Activated T-helper 2 cell treated with anti-CD3 and anti-CD28 coated beads, Interferon-gamma antibody, Interleukin-2, Interleukin-4, amounts not matched to agents 10 μg/mL and 5 μg/mL and 100 μg/mL, durations not matched to agents 14 hours and 24 hours and 36 hours (primary cell): Measurements from ENCODE around the gene UGCG. TPM values are rescaled to one million over a fixed set of nuclear protein-coding genes. Genes with fewer than 3 reads are reported as not detected.

Experiments used
- DNase-seq: peaks from one replicate; pipeline ENCODE4 v3.0.0; 2021; ENCODE audit warnings: low spot score
- H3K27ac Mint-ChIP-seq: one replicate; pipeline ENCODE4 v1.8.0; 2021; ENCODE audit warnings: mixed read lengths
- H3K27me3 Mint-ChIP-seq: one replicate; pipeline ENCODE4 v1.8.0; 2021; ENCODE audit warnings: low read depth, mixed read lengths
- H3K36me3 Mint-ChIP-seq: one replicate; pipeline ENCODE4 v1.8.0; 2021; ENCODE audit warnings: low read depth, mixed read lengths
- H3K4me1 Mint-ChIP-seq: one replicate; pipeline ENCODE4 v1.8.0; 2021; ENCODE audit warnings: low read depth, mixed read lengths
- H3K4me3 Mint-ChIP-seq: one replicate; pipeline ENCODE4 v1.8.0; 2021; ENCODE audit warnings: low read depth, mild to moderate bottlenecking, moderate library complexity, mixed read lengths
- H3K9me3 Mint-ChIP-seq: one replicate; pipeline ENCODE4 v1.8.0; 2021; ENCODE audit warnings: mixed read lengths
- intact Hi-C: fragments of 100-400 bp; cut with micrococcal nuclease; formaldehyde crosslinking; loops from one replicate; pipeline ENCODE4 v1.15.1; 2023
- total RNA-seq: library from RNA; stranded (reverse); gene quantifications from 2 replicates; pipeline ENCODE4 v1.2.3, GENCODE V29; 2022

Gene UGCG
- total RNA-seq, 1 donor from 2014 or later = 14.4 TPM

DNA sequence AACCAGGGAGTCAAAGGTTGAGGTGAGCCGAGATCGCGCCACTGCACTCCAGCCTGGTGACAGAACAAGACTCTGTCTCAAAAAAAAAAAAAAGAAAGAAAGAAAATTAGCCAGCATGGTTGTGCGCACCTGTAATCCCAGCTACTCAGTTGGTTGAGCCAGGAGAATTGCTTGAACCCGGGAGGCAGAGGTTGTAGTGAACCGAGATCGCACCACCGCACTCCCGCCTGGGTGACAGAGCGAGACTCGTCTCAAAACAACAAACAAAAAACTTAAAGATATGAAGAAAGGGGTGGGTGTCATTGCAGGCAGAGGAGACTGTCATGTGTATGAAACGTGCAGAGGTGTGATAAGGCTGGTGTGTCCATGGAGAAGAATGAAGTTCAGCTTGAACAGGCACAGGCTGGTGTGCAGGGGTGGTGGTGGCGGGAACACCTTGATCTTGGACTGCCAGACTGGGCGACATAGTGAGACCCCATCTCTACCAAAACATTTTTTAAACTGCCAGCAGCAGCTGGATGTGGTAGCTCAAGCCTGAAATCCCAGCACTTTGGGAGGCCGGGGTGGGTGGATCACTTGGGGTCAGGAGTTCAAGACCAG is 69.6 kb downstream of the UGCG start:
- peaks cover 15% of the 10 kb centered on the region for H3K27me3 Mint-ChIP-seq

DNA sequence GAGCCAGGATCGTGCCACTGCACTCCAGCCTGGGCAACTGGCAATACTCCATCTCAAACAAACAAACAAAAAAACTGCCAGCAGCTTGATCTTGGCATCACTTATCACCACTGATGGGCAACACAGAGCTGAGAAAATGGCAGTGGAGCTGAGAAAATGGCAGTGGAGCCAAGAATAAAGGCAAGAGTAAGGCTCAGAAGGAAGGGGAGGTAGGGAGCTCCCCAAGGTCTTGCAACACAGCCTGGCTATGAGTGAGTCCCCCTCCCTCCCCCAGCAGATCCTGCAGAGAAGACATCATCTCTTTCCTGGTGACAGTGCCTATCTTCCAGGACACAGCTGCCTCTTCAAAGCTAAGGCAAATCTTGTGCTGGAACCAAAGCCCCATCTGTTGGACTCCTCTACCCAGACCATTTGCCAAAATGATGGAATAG is 70.3 kb downstream of the UGCG start:
- Mint-ChIP-seq H3K4me1 (peaks cover 4% of the 10 kb centered on the region), H3K9me3 (no peaks in the 10 kb centered on the region), H3K27me3 (peaks cover 11% of the 10 kb centered on the region), H3K4me3 (no peak overlapping the region), H3K27ac (no peak overlapping the region), H3K36me3 (no peaks in the 10 kb centered on the region)
- DNase-seq = no peak
- intact Hi-C loops = no loop called here

More for the DNA sequence above, 69.6 kb downstream of the UGCG start:
- peaks cover 4% of the 10 kb centered on the region for H3K4me1 Mint-ChIP-seq
- intact Hi-C loops = no loop called here
- no peaks in the 10 kb centered on the region for H3K36me3 Mint-ChIP-seq
- no peaks in the 10 kb centered on the region for H3K9me3 Mint-ChIP-seq
- no peak overlapping the region for H3K4me3 Mint-ChIP-seq
- no peak for DNase-seq
- H3K27ac Mint-ChIP-seq = no peak overlapping the region

DNA sequence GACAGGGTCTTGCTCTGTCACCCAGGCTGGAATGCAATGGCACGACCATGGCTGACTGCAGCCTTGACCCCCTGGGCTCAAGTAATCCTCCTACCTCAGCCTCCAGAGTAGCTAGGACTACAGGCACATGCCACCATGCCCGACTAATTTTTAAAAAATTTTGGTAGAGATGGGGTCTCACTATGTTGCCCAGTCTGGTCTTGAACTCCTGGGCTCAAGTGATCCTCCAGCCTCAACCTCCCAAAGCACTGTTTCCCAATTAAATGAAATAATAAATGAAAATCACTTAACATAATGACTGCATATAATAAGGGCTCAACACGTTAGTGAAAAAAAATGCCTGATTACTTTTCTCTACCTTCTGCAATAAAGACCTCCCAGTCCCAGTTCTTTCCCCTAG is 71.0 kb downstream of the UGCG start:
- H3K9me3 Mint-ChIP-seq = no peaks in the 10 kb centered on the region
- peaks cover 11% of the 10 kb centered on the region for H3K27me3 Mint-ChIP-seq
- H3K4me1 Mint-ChIP-seq = peaks cover 4% of the 10 kb centered on the region

DNA sequence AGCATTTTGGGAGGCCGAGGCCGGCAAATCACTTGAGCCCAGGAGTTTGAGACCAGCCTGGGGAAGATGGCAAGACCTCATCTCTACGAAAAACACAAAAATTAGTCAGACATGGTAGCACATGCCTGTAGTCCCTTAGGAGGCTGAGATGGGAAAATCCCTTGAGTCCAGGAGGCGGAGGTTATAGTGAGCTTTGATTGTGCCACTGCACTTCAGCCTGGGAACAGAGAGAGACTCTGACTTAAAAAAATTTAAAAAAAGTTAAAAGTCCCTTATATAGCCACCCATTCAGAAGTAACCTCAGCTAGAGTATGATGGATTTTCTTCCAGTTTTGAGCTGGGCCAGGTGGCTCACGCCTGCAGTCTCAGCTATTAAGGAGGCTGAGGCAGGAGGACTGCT is 72.4 kb downstream of the UGCG start:
- no peaks in the 10 kb centered on the region for H3K36me3 Mint-ChIP-seq
- H3K4me1 Mint-ChIP-seq = peaks cover 4% of the 10 kb centered on the region
- H3K27ac Mint-ChIP-seq = no peak overlapping the region
- peaks cover 10% of the 10 kb centered on the region for H3K27me3 Mint-ChIP-seq
- no peaks in the 10 kb centered on the region for H3K9me3 Mint-ChIP-seq
- intact Hi-C loops = no loop called here
- no peak overlapping the region for H3K4me3 Mint-ChIP-seq
- no peak for DNase-seq

More for the DNA sequence above, 71.0 kb downstream of the UGCG start:
- Mint-ChIP-seq H3K36me3 (no peaks in the 10 kb centered on the region), H3K27ac (no peak overlapping the region), H3K4me3 (no peak overlapping the region)
- no peak for DNase-seq
- intact Hi-C loops = no loop called here

DNA sequence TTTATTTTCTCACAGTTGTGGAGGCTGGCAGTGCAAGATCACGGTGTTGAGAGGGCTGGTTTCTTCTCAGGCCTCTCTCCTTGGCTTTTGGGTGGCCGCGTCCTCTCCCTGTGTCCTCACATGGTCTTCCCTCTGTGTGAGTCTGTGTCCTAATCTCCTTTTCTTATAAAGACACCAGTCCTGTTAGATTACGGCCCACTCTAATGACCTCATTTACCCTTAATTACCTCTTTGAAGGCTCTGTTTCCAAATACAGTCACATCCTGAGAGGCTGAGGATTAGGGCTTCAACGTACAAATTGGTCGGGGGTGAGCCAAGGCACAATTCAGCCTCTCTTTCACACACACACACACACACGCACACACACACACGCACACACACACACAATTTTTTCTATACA is 73.0 kb downstream of the UGCG start:
- DNase-seq = no peak
- no peaks in the 10 kb centered on the region for H3K36me3 Mint-ChIP-seq
- intact Hi-C loops = no loop called here
- peaks cover 4% of the 10 kb centered on the region for H3K4me1 Mint-ChIP-seq
- H3K9me3 Mint-ChIP-seq = no peaks in the 10 kb centered on the region
- H3K4me3 Mint-ChIP-seq = no peak overlapping the region
- H3K27me3 Mint-ChIP-seq = peaks cover 11% of the 10 kb centered on the region
- H3K27ac Mint-ChIP-seq = no peak overlapping the region

DNA sequence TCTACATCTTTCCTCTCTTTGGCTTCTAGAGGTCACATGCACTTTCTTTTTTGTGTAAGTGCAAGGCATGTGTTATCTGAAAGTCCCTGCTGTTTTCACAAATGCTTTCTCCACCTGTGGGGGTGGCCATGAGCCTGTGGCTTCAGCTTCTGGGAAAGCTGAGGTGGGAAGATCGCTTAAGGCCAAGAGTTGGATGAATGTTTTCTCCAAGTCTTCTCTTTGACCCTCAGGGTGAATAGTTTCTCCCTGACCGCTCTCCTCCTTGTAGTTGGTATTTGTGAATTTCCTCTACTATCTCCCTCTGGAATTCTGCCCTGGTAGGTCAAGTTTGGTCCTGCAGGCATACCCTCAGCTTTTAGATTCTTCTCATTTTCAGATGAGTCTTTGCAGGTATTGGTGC is 74.2 kb downstream of the UGCG start:
- peaks cover 13% of the 10 kb centered on the region for H3K27me3 Mint-ChIP-seq
- intact Hi-C loops = no loop called here
- no peaks in the 10 kb centered on the region for H3K36me3 Mint-ChIP-seq
- no peak overlapping the region for H3K4me3 Mint-ChIP-seq
- H3K27ac Mint-ChIP-seq = no peak overlapping the region
- no peaks in the 10 kb centered on the region for H3K9me3 Mint-ChIP-seq
- no peak for DNase-seq
- no peaks in the 10 kb centered on the region for H3K4me1 Mint-ChIP-seq

DNA sequence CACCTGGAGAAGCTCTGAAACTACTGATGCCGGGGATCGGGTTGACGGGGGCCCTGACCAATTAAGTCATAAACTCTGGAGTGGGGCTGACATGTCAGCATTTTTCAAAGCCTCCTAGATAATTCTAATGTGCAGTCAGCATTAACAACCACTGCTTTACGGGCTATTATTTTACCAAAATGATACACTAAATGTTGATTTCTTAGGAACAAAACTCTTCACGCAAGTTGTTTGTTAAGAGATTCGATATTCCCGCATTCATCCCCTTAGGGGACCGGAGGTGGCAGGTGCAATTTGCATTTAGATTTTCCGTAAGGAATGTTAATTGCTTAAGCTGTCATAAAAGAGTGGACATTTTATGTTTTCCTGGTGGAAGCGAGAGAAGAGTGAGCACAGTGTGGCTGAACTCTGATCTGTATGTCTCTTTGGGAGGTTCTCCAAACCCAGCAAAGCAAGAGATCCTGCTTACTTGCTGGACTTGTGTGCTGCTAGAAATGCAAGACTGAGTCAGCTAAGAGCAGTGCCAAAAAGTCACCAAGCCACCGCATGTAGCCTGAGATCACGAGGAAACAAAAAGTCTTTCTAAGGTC is 77.6 kb downstream of the UGCG start:
- no peaks in the 10 kb centered on the region for H3K36me3 Mint-ChIP-seq
- H3K4me3 Mint-ChIP-seq = no peak overlapping the region
- H3K27ac Mint-ChIP-seq = no peak overlapping the region
- intact Hi-C loops = no loop called here
- no peak for DNase-seq
- no peaks in the 10 kb centered on the region for H3K9me3 Mint-ChIP-seq
- peaks cover 17% of the 10 kb centered on the region for H3K27me3 Mint-ChIP-seq
- H3K4me1 Mint-ChIP-seq = no peaks in the 10 kb centered on the region

DNA sequence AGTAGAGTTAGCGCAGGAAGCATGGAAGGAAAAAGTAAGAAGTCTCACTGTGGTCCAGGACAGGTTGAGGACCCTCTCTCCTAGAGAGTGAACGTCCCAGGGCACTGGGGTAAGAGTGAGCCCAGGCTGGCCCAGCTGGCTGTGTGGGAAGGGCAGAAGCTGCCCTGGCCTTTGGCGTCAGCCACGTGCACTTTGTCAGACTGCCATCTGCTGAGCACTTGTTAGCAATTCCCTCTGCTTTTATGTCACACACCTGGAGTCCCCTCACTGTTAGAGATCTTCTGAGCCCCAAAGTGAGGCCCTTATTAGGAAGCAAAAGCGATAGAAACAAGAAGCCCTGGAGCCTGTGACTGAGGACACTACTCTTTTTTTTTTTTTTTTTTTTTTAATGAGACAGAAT is 79.1 kb downstream of the UGCG start:
- H3K27me3 Mint-ChIP-seq = peaks cover 23% of the 10 kb centered on the region
- H3K36me3 Mint-ChIP-seq = no peaks in the 10 kb centered on the region
- H3K9me3 Mint-ChIP-seq = no peaks in the 10 kb centered on the region
- H3K4me1 Mint-ChIP-seq = no peaks in the 10 kb centered on the region
- intact Hi-C loops = no loop called here
- DNase-seq = no peak
- no peak overlapping the region for H3K4me3 Mint-ChIP-seq
- H3K27ac Mint-ChIP-seq = no peak overlapping the region

DNA sequence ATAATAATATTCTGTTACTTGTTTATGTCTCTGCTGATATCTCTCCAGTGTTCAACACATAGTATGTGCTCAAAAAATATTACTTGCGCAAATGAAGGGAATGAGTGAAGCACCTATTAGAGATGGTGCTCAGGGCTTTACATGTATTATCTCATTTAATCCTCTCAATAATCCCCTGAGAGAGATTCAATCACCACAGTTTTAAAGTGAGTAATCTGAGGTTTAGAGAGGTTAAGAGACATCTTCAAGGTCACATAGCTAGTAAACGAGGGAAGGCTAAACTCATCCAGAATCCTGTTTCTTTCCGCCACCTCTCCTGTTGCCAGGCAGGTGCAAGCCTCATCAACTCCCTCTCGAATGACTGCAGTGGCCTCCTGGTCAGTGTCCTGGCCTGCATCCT is 82.0 kb downstream of the UGCG start:
- Mint-ChIP-seq H3K9me3 (no peaks in the 10 kb centered on the region), H3K36me3 (no peaks in the 10 kb centered on the region), H3K4me1 (peaks cover 5% of the 10 kb centered on the region), H3K4me3 (no peak overlapping the region), H3K27ac (no peak overlapping the region), H3K27me3 (peaks cover 34% of the 10 kb centered on the region)
- DNase-seq = no peak
- intact Hi-C loops = no loop called here

DNA sequence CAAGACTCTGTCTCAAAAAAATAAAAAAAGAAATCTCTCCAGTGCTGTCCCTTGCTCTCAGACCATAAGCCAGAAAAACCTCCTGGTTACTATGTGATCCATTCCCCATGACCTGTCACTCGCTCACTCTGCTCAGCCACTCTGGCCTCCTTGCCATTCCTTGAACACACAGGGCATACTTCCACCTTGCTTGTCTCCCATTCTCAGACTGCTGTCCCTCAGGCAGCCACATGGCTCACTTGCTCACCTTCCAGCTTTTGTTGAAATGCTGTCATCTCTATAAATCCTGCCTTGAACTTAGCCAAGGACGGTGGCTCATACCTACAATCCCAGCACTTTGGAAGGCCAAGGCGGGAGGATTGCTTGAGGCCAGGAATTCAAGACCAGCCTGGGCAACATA is 82.9 kb downstream of the UGCG start:
- Mint-ChIP-seq H3K27ac (no peak overlapping the region), H3K4me3 (no peak overlapping the region), H3K9me3 (no peaks in the 10 kb centered on the region), H3K27me3 (peaks cover 27% of the 10 kb centered on the region), H3K36me3 (no peaks in the 10 kb centered on the region), H3K4me1 (peaks cover 12% of the 10 kb centered on the region)
- no peak for DNase-seq
- intact Hi-C loops = no loop called here

DNA sequence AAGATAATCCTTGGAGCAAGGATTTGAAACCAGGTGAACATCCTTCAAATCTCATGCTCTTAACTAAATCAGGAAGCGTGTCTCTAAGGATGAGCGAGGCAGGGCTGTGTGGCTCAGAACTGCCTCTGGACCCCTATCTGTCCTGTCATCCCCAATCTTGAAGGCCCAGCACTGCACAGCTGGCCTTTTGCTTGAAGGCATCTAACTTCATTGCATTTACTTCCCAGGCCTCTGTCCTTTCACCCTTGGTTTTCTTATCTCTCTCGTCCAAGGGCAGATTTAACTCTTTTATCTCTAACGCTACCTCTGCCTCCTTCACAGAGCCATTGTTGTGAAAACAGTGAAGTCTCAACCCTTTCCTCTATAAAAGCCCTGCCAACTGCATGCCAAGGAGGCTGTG is 83.8 kb downstream of the UGCG start:
- no peak overlapping the region for H3K4me3 Mint-ChIP-seq
- peaks cover 25% of the 10 kb centered on the region for H3K27me3 Mint-ChIP-seq
- no peaks in the 10 kb centered on the region for H3K36me3 Mint-ChIP-seq
- peaks cover 12% of the 10 kb centered on the region for H3K4me1 Mint-ChIP-seq
- no peak overlapping the region for H3K27ac Mint-ChIP-seq
- intact Hi-C loops = no loop called here
- no peak for DNase-seq
- no peaks in the 10 kb centered on the region for H3K9me3 Mint-ChIP-seq

DNA sequence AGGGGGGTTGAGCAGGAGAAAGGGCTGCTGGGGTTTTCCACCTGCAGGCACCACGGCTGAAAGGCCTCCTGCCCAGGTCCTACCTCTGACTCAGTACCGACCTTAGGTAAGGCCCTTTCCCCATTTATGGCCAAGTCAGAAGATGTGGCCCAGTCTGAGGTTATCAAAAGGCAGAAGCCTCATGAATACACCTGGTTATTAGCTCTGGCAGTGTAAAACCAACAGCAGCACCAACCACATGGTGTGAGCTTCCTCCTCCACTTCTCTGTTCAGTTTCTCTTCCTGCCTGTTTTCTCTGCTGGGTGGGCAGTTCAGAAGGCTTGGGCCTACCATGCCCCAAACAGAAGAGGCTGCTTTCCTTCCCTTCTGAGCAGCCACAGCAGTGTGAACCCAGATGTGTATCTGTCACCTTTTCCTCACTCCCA is 86.9 kb downstream of the UGCG start:
- Mint-ChIP-seq H3K36me3 (no peaks in the 10 kb centered on the region), H3K9me3 (no peaks in the 10 kb centered on the region), H3K4me1 (peaks cover 15% of the 10 kb centered on the region), H3K4me3 (no peak overlapping the region), H3K27me3 (peaks cover 21% of the 10 kb centered on the region), H3K27ac (no peak overlapping the region)
- DNase-seq = no peak
- intact Hi-C loops = no loop called here

DNA sequence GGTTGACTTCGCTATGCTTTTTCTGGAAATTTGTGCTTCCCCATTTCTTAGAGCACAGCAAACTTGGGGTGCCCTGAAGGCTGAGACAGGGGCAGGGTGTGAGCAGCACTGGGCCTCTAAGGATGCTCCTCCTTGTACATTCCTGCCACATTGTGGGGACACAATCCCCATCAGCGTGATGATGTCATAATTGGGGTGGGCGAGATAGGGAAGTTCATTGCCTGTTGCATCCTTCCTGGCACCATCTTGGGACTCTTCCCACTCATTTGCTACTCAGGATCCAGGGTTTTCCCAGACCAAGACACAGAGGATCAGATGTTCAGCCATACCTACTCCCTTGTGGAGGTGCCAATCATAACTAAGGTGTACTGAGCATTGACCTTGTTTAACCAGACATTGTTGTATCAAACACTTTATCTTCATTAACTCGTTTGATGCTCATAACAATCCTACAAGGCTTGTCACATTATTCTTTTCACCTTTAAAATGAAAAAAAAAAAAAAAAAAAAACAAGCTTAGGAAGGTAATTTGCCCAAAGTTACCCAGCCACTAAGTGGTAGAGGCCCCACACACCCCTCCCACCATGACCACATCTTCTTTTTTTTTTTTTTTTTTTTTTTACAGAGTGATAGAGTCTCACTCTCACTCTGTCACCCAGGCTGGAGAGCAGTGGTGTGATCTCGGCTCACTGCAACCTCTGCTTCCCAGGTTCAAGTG is 87.6 kb downstream of the UGCG start:
- Mint-ChIP-seq H3K27ac (no peak overlapping the region), H3K9me3 (no peaks in the 10 kb centered on the region), H3K27me3 (peaks cover 20% of the 10 kb centered on the region), H3K4me3 (no peak overlapping the region), H3K4me1 (peaks cover 15% of the 10 kb centered on the region), H3K36me3 (no peaks in the 10 kb centered on the region)
- DNase-seq = no peak
- intact Hi-C loops = no loop called here
